GM12878 (cell line): ENCODE data around the gene KLF14. TPM values are rescaled to one million over a fixed set of nuclear protein-coding genes. Genes with fewer than 3 reads are reported as not detected.

Experiments
- ATAC-seq: fragments of 200-7000 bp; cut with Tn5 transposase; 3 replicates; pipeline ENCODE4 v1.9.1; 2020; ENCODE audit warnings: mild to moderate bottlenecking, moderate library complexity
- BruUV-seq: library from RNA; stranded (reverse); fragments of 400-500 nt; replicated peaks from 2 replicates; lab custom pipeline; 2021; lab: Mats Ljungman, UMichigan
- CTCF ChIA-PET: fragments of 300-600 bp; sonication (Branson Sonifier 250); formaldehyde crosslinking; extraction: SDS; loops from one replicate; lab custom pipeline; 2021; ENCODE audit warnings: inconsistent platforms; lab: Yijun Ruan, JAX
- POLR2A ChIA-PET: fragments of 350-600 bp; formaldehyde crosslinking; extraction: SDS; loops from one replicate; lab custom pipeline; 2021; ENCODE audit warnings: inconsistent platforms; lab: Charles Lee
- RAD21 ChIA-PET: fragments of 300-600 bp; sonication (Branson Sonifier 250); formaldehyde crosslinking; loops from one replicate; lab custom pipeline; 2023; ENCODE audit warnings: antibody characterized with exemption; ENCODE audit not compliant: unreplicated experiment; lab: Charles Lee
- SMC1A ChIA-PET: fragments of 300-600 bp; sonication (Branson Sonifier 250); formaldehyde crosslinking; loops from one replicate; lab custom pipeline; 2023; ENCODE audit not compliant: unreplicated experiment, uncharacterized antibody; lab: Charles Lee
- DNase-seq: peaks from one replicate; pipeline ENCODE4 v3.0.0-alpha.2; 2011; ENCODE audit warnings: low read depth, low spot score
- FAIRE-seq: peaks from 3 replicates; lab custom pipeline; 2011; peaks lifted over from hg19 to GRCh38; lab: Jason Lieb, UNC
- H2AFZ ChIP-seq: 2 replicates; pipeline ENCODE4 v1.6.0; 2011; ENCODE audit warnings: low read depth, low read length, control low read depth; ENCODE audit not compliant: control insufficient read depth
- H3K27ac ChIP-seq: 2 replicates; pipeline ENCODE4 v1.5.1; 2011; ENCODE audit warnings: control low read depth; ENCODE audit not compliant: control insufficient read depth, insufficient read depth
- H3K27me3 ChIP-seq, 2 experiments: replicated peaks in 1 of 2; 2 replicates each; pipeline versions ENCODE4 v1.6.0 to v1.6.1; 2011; ENCODE audit warnings: low read length in 1 of 2; ENCODE audit not compliant: control insufficient read depth in 2 of 2, insufficient read depth in 2 of 2
- H3K36me3 ChIP-seq, 2 experiments: 2 replicates each; pipeline ENCODE4 v1.5.1; 2011; ENCODE audit warnings: low read length in 1 of 2; ENCODE audit not compliant: control insufficient read depth in 2 of 2, insufficient read depth in 2 of 2
- H3K4me1 ChIP-seq: 2 replicates; pipeline ENCODE4 v1.6.1; 2011; ENCODE audit warnings: mild to moderate bottlenecking, low read length, moderate library complexity, mixed read lengths; ENCODE audit not compliant: control insufficient read depth, insufficient read depth
- H3K4me2 ChIP-seq: 2 replicates; pipeline ENCODE4 v1.6.0; 2011; ENCODE audit warnings: control low read depth; ENCODE audit not compliant: control insufficient read depth, insufficient read depth
- H3K4me3 ChIP-seq: fragments of 200-600 bp; sonication (generic); 2 replicates; pipeline ENCODE4 v1.5.1; 2016
- H3K79me2 ChIP-seq: 2 replicates; pipeline ENCODE4 v1.6.0; 2011; ENCODE audit warnings: low read length; ENCODE audit not compliant: control insufficient read depth, insufficient read depth
- H3K9ac ChIP-seq: 2 replicates; pipeline ENCODE4 v1.8.0; 2011; ENCODE audit warnings: low read length, control low read depth, mixed read lengths; ENCODE audit not compliant: control insufficient read depth, insufficient read depth
- H3K9me3 ChIP-seq: replicated peaks from 3 replicates; pipeline ENCODE4 v1.5.1; 2011; ENCODE audit warnings: mild to moderate bottlenecking, low read length; ENCODE audit not compliant: control insufficient read depth, insufficient read depth
- H4K20me1 ChIP-seq: 2 replicates; pipeline ENCODE4 v1.6.0; 2011; ENCODE audit not compliant: control insufficient read depth, insufficient read depth
- BCL3 ChIP-seq: IDR thresholded peaks from 2 replicates; pipeline ENCODE4 v1.6.1; 2011; ENCODE audit warnings: borderline replicate concordance, low read depth, mild to moderate bottlenecking, moderate library complexity, low read length; ENCODE audit not compliant: insufficient read depth, poor library complexity, severe bottlenecking
- CEBPB ChIP-seq, 2 experiments: fragments of 150-350 bp in 1 of 2; IDR thresholded peaks; 2 replicates each; pipeline ENCODE4 v1.6.1; 2012 to 2014; ENCODE audit warnings: low read depth in 2 of 2, low read length in 2 of 2, borderline replicate concordance in 1 of 2, inconsistent platforms in 1 of 2
- CHD1 ChIP-seq: IDR thresholded peaks from 2 replicates; pipeline ENCODE4 v1.6.1; 2012; ENCODE audit warnings: low read depth, low read length, improper control_type of control experiment
- CREM ChIP-seq: IDR thresholded peaks from 2 replicates; pipeline ENCODE4 v1.6.1; 2014; ENCODE audit warnings: antibody characterized with exemption, low read depth
- FOXK2 ChIP-seq: fragments of 450-650 bp; IDR thresholded peaks from 2 replicates; pipeline ENCODE4 v1.6.1; 2017; ENCODE audit warnings: mild to moderate bottlenecking, moderate library complexity
- GABPA ChIP-seq: IDR thresholded peaks from 2 replicates; pipeline ENCODE4 v1.6.1; 2014; ENCODE audit warnings: antibody characterized with exemption, low read depth, mild to moderate bottlenecking, inconsistent platforms
- IRF4 ChIP-seq: IDR thresholded peaks from 2 replicates; pipeline ENCODE4 v1.6.1; 2011; ENCODE audit warnings: low read depth, low read length
- KAT2A ChIP-seq: conservative IDR thresholded peaks from 2 replicates; pipeline ENCODE4 v1.6.1; 2011; ENCODE audit warnings: low read depth, low read length; ENCODE audit not compliant: control insufficient read depth
- MEF2A ChIP-seq: IDR thresholded peaks from 2 replicates; pipeline ENCODE4 v1.6.1; 2011; ENCODE audit warnings: low read depth, mild to moderate bottlenecking, low read length, moderate library complexity; ENCODE audit not compliant: insufficient read depth
- MLLT1 ChIP-seq: fragments of 450-650 bp; IDR thresholded peaks from 2 replicates; pipeline ENCODE4 v1.6.1; 2016; ENCODE audit warnings: mild to moderate bottlenecking
- NR2C2 ChIP-seq: IDR thresholded peaks from 2 replicates; pipeline ENCODE4 v1.6.1; 2011; ENCODE audit warnings: borderline replicate concordance, low read depth; ENCODE audit not compliant: control insufficient read depth, insufficient read length
- NR2F1 ChIP-seq: fragments of 450-650 bp; conservative IDR thresholded peaks from 2 replicates; pipeline ENCODE4 v1.6.1; 2017; ENCODE audit warnings: mild to moderate bottlenecking
- PKNOX1 ChIP-seq: fragments of 450-650 bp; IDR thresholded peaks from 2 replicates; pipeline ENCODE4 v1.6.1; 2016; ENCODE audit warnings: mild to moderate bottlenecking
- RAD21 ChIP-seq: IDR thresholded peaks from 2 replicates; pipeline ENCODE4 v1.6.1; 2011; ENCODE audit warnings: mild to moderate bottlenecking, low read depth, low read length, moderate library complexity; ENCODE audit not compliant: insufficient read depth
- RB1 ChIP-seq: fragments of 450-650 bp; formaldehyde crosslinking; IDR thresholded peaks from 2 replicates; pipeline ENCODE4 v1.6.1; 2017; ENCODE audit warnings: mild to moderate bottlenecking, borderline replicate concordance
- RELA ChIP-seq: fragments of 450-650 bp; IDR thresholded peaks from 2 replicates; pipeline ENCODE4 v1.8.0; 2014; ENCODE audit warnings: borderline replicate concordance; ENCODE audit not compliant: partially characterized antibody
- RUNX3 ChIP-seq: IDR thresholded peaks from 2 replicates; pipeline ENCODE4 v1.6.1; 2012; ENCODE audit warnings: low read length, inconsistent platforms
- SMC3 ChIP-seq: IDR thresholded peaks from 2 replicates; pipeline ENCODE4 v1.6.1; 2011; ENCODE audit warnings: low read length, improper control_type of control experiment, borderline replicate concordance
- TBL1XR1 ChIP-seq: IDR thresholded peaks from 2 replicates; pipeline ENCODE4 v1.6.1; 2012; ENCODE audit warnings: low read depth, low read length, improper control_type of control experiment
- TCF12 ChIP-seq: IDR thresholded peaks from 2 replicates; pipeline ENCODE4 v1.6.1; 2011; ENCODE audit warnings: low read depth, mild to moderate bottlenecking, low read length
- ZZZ3 ChIP-seq: IDR thresholded peaks from 2 replicates; pipeline ENCODE4 v1.6.1; 2011; ENCODE audit warnings: low read depth; ENCODE audit not compliant: control insufficient read depth, insufficient read length
- WGBS: methylation state at CpG from one replicate; pipeline ENCODE4 v1.1.6; 2016; ENCODE audit warnings: low lambda C conversion rate; ENCODE audit not compliant: insufficient replicate concordance, insufficient coverage; ENCODE audit errors: missing lambda C conversion rate; 5-methylcytosine and 5-hydroxymethylcytosine counted together
- in situ Hi-C: fragments of 300-500 bp; cut with MboI; formaldehyde crosslinking; loops from 9 replicates; pipeline ENCODE4 v1.14.3; 2018; ENCODE audit warnings: mixed read lengths
- intact Hi-C: fragments of 100-400 bp; cut with micrococcal nuclease; formaldehyde crosslinking; loops from one replicate; pipeline ENCODE4 v1.14.2; 2022; ENCODE audit not compliant: unreplicated experiment
- polyA plus RNA-seq, 11 experiments: library from polyadenylated mRNA; depleted of rRNA in 4 of 11; unstranded in 6 of 11; stranded (reverse) in 5 of 11; fragments of >200 nt; fragmentation: Nextera tagmentation in 4 of 11; fragmentation: Illumina TruSeq in 1 of 11; extraction: Ambion mirVana in 4 of 11; extraction: Trizol in 1 of 11; gene quantifications; 1 replicate in 1 of 11; 2 replicates in 10 of 11; pipeline versions ENCODE4 v1.2.1 to v1.2.3, GENCODE V29; 2011 to 2016; ENCODE audit warnings: inconsistent platforms in 2 of 11, missing spikeins in 2 of 11, low read depth in 1 of 11
- total RNA-seq, 4 experiments: library from RNA; depleted of rRNA in 3 of 4; stranded (reverse); fragments of >200 nt in 3 of 4; fragmentation: Illumina TruSeq in 1 of 4; extraction: Trizol in 1 of 4; gene quantifications; 2 replicates each; pipeline versions ENCODE4 v1.2.1 to v1.2.3, GENCODE V29; 2013 to 2021

Gene KLF14
- total and polyA plus RNA-seq, 10 of the 15 experiments (the other 5 are each of a cell fraction or from before 2014, with no cell fraction given), result 0.06 TPM; not detected in 9

GRCh38 chr7:130721486-130722277 is 12.3 kb downstream of the KLF14 start:
- Histone ChIP-seq H3K27ac (no peak overlapping the region), H3K27me3 (peaks cover 0 to 4% of the 10 kb centered on the region in 2 experiments; a peak in 3 of 4 replicates), H3K79me2 (no peaks in the 10 kb centered on the region), H3K4me2 (no peak overlapping the region), H4K20me1 (no peaks in the 10 kb centered on the region), H3K4me1 (no peaks in the 10 kb centered on the region), H3K9me3 (no peaks in the 10 kb centered on the region), H2AFZ (no peak overlapping the region), H3K4me3 (no peak overlapping the region), H3K9ac (no peak overlapping the region), H3K36me3 (no peaks in the 10 kb centered on the region)
- peak; percentile 69 for ATAC-seq
- ChIA-PET SMC1A (interaction anchor here (0.9 to 1.2 kb wide), 2 partner anchors 478 to 650 kb away, joined by 3 to 4 read pairs; no protein-coding TSS in a partner anchor), CTCF (interaction anchor here (0.7 to 1.6 kb wide), 2 partner anchors 481 to 601 kb away, joined by 4 to 5 read pairs; no protein-coding TSS in a partner anchor), RAD21 (no interaction called here), POLR2A (no interaction called here)
- DNase-seq, result no peak
- WGBS, result 28% methylated on average over 5 of the region's 5 CpGs
- intact Hi-C loops (no loop called here), in situ Hi-C loops (no loop called here)
- FAIRE-seq, result no peak
- no TSS peak for BruUV-seq
- TF ChIP-seq MLLT1 (no peak), CEBPB (IDR thresholded peaks at IDR 0.05; ENCODE audit: borderline replicate concordance in 1 of 2, low read depth in 2 of 2, low read length in 2 of 2) (no peak), RELA (no peak), BCL3 (no peak), MEF2A (no peak), TCF12 (no peak), ZZZ3 (no peak), FOXK2 (no peak), KAT2A (no peak), TBL1XR1 (no peak), NR2F1 (no peak), RB1 (no peak), CHD1 (no peak), PKNOX1 (no peak), GABPA (no peak), IRF4 (no peak), CREM (no peak), NR2C2 (no peak), SMC3 (peak; percentile 36; the same call in 1 of the 2 replicates), RAD21 (peak; percentile 63; the same call in 1 of the 2 replicates), RUNX3 (no peak)
